ENCODE data around the gene KCNJ6.

The KCNJ6 gene

GRCh38 chr21:37780991-37781983 lies 135.0 kb downstream of the KCNJ6 start:
- no peak for TF ChIP-seq EZH2phosphoT487 (conservative IDR thresholded peaks at IDR 0.05; ENCODE audit: low read length)
- TF ChIP-seq, protein P1, sequence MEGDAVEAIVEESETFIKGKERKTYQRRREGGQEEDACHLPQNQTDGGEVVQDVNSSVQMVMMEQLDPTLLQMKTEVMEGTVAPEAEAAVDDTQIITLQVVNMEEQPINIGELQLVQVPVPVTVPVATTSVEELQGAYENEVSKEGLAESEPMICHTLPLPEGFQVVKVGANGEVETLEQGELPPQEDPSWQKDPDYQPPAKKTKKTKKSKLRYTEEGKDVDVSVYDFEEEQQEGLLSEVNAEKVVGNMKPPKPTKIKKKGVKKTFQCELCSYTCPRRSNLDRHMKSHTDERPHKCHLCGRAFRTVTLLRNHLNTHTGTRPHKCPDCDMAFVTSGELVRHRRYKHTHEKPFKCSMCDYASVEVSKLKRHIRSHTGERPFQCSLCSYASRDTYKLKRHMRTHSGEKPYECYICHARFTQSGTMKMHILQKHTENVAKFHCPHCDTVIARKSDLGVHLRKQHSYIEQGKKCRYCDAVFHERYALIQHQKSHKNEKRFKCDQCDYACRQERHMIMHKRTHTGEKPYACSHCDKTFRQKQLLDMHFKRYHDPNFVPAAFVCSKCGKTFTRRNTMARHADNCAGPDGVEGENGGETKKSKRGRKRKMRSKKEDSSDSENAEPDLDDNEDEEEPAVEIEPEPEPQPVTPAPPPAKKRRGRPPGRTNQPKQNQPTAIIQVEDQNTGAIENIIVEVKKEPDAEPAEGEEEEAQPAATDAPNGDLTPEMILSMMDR (IDR thresholded peaks at IDR 0.05; ENCODE audit: insufficient read depth, low read length, poor library complexity, severe bottlenecking): no peak
- Histone ChIP-seq H3K27ac (ENCODE audit: low read depth, low read length) (no peak overlapping the region), H3K27me3 (ENCODE audit: low read length) (no peaks in the 10 kb centered on the region), H3K9me3 (ENCODE audit: insufficient read depth, low read length) (no peaks in the 10 kb centered on the region), H3K4me3 (ENCODE audit: insufficient read depth, low read length, poor library complexity, severe bottlenecking) (no peak overlapping the region), H3K9ac (ENCODE audit: low read length) (no peak overlapping the region), H3K79me2 (ENCODE audit: insufficient read depth, low read length) (no peaks in the 10 kb centered on the region), H3F3A (ENCODE audit: insufficient read depth) (no peaks in the 10 kb centered on the region), H2AFZ (ENCODE audit: low read depth, low read length, severe bottlenecking) (no peak overlapping the region), H3K4me2 (ENCODE audit: low read depth, low read length, poor library complexity, severe bottlenecking) (no peak overlapping the region), H4K20me1 (ENCODE audit: low read depth, low read length) (no peaks in the 10 kb centered on the region), H3K9me2 (replicated peaks; ENCODE audit: insufficient read depth, low read length) (no peaks in the 10 kb centered on the region), H3K36me3 (ENCODE audit: low read length) (no peaks in the 10 kb centered on the region)

GRCh38 chr21:37771181-37771580 lies 145.1 kb downstream of the KCNJ6 start:
- no peaks in the 10 kb centered on the region for H3K79me2 ChIP-seq (ENCODE audit: insufficient read depth, low read length)
- H3K9me2 ChIP-seq (replicated peaks; ENCODE audit: insufficient read depth, low read length): no peaks in the 10 kb centered on the region
- no peaks in the 10 kb centered on the region for H4K20me1 ChIP-seq (ENCODE audit: low read depth, low read length)
- no peak overlapping the region for H2AFZ ChIP-seq (ENCODE audit: low read depth, low read length, severe bottlenecking)
- TF ChIP-seq, protein P1 (IDR thresholded peaks at IDR 0.05; ENCODE audit: insufficient read depth, low read length, poor library complexity, severe bottlenecking): no peak
- no peak for TF ChIP-seq EZH2phosphoT487 (conservative IDR thresholded peaks at IDR 0.05; ENCODE audit: low read length)
- H3K36me3 ChIP-seq (ENCODE audit: low read length): no peaks in the 10 kb centered on the region
- no peak overlapping the region for H3K9ac ChIP-seq (ENCODE audit: low read length)
- H3F3A ChIP-seq (ENCODE audit: insufficient read depth): no peaks in the 10 kb centered on the region
- 0 out of 2 replicates have a peak, but pooled peaks cover 6% of the 10 kb centered on the region for H3K9me3 ChIP-seq (ENCODE audit: insufficient read depth, low read length)
- no peak overlapping the region for H3K27ac ChIP-seq (ENCODE audit: low read depth, low read length)
- H3K4me2 ChIP-seq (ENCODE audit: low read depth, low read length, poor library complexity, severe bottlenecking): no peak overlapping the region
- H3K4me3 ChIP-seq (ENCODE audit: insufficient read depth, low read length, poor library complexity, severe bottlenecking): no peak overlapping the region
- H3K27me3 ChIP-seq (ENCODE audit: low read length): no peaks in the 10 kb centered on the region

DNA sequence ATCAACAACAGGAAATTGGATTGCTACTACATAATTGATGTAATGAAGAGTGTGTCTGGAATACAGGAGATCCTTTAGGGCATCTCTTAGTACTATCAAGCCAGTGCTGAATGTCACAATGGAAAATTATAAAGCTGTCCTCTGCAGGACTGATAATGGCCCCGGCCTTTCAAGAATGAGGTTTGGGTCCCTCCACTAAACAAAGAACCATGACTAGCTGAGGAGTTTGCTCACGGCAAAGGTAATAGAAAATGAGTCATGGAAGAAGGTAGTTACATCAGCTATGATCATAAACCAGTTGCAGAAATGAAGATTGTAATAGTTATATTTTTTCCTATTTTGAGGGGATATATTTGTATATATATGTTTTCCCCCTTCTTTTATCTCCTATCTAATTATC lies 145.8 kb downstream of the KCNJ6 start:
- Histone ChIP-seq H3K36me3 (ENCODE audit: low read length) (no peaks in the 10 kb centered on the region), H3F3A (ENCODE audit: insufficient read depth) (no peaks in the 10 kb centered on the region), H3K27ac (ENCODE audit: low read depth, low read length) (no peak overlapping the region), H3K4me3 (ENCODE audit: insufficient read depth, low read length, poor library complexity, severe bottlenecking) (no peak overlapping the region), H3K9me3 (ENCODE audit: insufficient read depth, low read length) (0 out of 2 replicates have a peak, but pooled peaks cover 6% of the 10 kb centered on the region), H3K9ac (ENCODE audit: low read length) (no peak overlapping the region), H4K20me1 (ENCODE audit: low read depth, low read length) (no peaks in the 10 kb centered on the region), H3K79me2 (ENCODE audit: insufficient read depth, low read length) (no peaks in the 10 kb centered on the region), H3K27me3 (ENCODE audit: low read length) (no peaks in the 10 kb centered on the region), H3K9me2 (replicated peaks; ENCODE audit: insufficient read depth, low read length) (no peaks in the 10 kb centered on the region), H2AFZ (ENCODE audit: low read depth, low read length, severe bottlenecking) (no peak overlapping the region), H3K4me2 (ENCODE audit: low read depth, low read length, poor library complexity, severe bottlenecking) (no peak overlapping the region)
- TF ChIP-seq EZH2phosphoT487 (conservative IDR thresholded peaks at IDR 0.05; ENCODE audit: low read length): no peak
- TF ChIP-seq, protein P1 (IDR thresholded peaks at IDR 0.05; ENCODE audit: insufficient read depth, low read length, poor library complexity, severe bottlenecking): no peak

All from SU-DHL-6 (cell line).